SK-N-MC (cell line): ENCODE measurements around the gene CXCR6.

Source experiments
- EZH2 ChIP-seq: fragments of 200-600 bp; sonication (generic); IDR thresholded peaks from one replicate; pipeline ENCODE4 v1.6.1; 2017; ENCODE audit warnings: antibody characterized with exemption
- FOXP2 ChIP-seq: optimal IDR thresholded peaks from 2 replicates; pipeline ENCODE3; 2011; ENCODE audit warnings: mild to moderate bottlenecking, moderate library complexity; ENCODE audit not compliant: insufficient read depth; ENCODE audit errors: extremely low read length, control extremely low read depth
- POLR2AphosphoS5 ChIP-seq: IDR thresholded peaks from 2 replicates; pipeline ENCODE4 v1.6.1; 2012; ENCODE audit warnings: mild to moderate bottlenecking, low read depth, low read length, borderline replicate concordance

- TF ChIP-seq POLR2AphosphoS5 (no peak), EZH2 (no peak), FOXP2 (no peak)
Observed at GRCh38 chr3:45980229-45980813, 37.1 kb downstream of the CXCR6 start.
